Endothelial cell of umbilical vein (primary cell): ENCODE results near the gene BHLHA15. TPM values are rescaled to one million over a fixed set of nuclear protein-coding genes. Genes with fewer than 3 reads are reported as not detected.

Source experiments
- BruUV-seq: library from RNA; stranded (reverse); fragments of 400-500 nt; replicated peaks from 2 replicates; lab custom pipeline; 2021; lab: Mats Ljungman, UMichigan
- CTCF ChIA-PET: fragments of 300-600, 350-600 bp; sonication (Branson Sonifier 250); formaldehyde crosslinking; loops from one replicate; lab custom pipeline; 2021; ENCODE audit warnings: antibody characterized with exemption, inconsistent platforms; lab: Charles Lee
- POLR2A ChIA-PET: fragments of 300-600, 350-600 bp; sonication (Branson Sonifier 250); formaldehyde crosslinking; loops from one replicate; lab custom pipeline; 2021; ENCODE audit warnings: antibody characterized with exemption, inconsistent platforms; lab: Charles Lee
- DNase-seq: peaks from one replicate; pipeline ENCODE4 v3.0.0-alpha.2; 2011; ENCODE audit warnings: low read depth, low spot score
- FAIRE-seq: peaks from 2 replicates; lab custom pipeline; 2011; peaks lifted over from hg19 to GRCh38; lab: Jason Lieb, UNC
- H2AFZ ChIP-seq: 2 replicates; pipeline ENCODE4 v1.6.0; 2012; ENCODE audit warnings: low read depth, low read length, control low read depth, inconsistent platforms
- H3K27ac ChIP-seq: 2 replicates; pipeline ENCODE4 v1.5.1; 2011; ENCODE audit warnings: low read depth, mild to moderate bottlenecking, control low read depth, low read length, moderate library complexity; ENCODE audit not compliant: insufficient read depth
- H3K27me3 ChIP-seq, 2 experiments: 2 replicates each; pipeline versions ENCODE4 v1.6.0 to v1.6.1; 2011; ENCODE audit warnings: low read length in 2 of 2, mixed read lengths in 1 of 2; ENCODE audit not compliant: control insufficient read depth in 2 of 2, insufficient read depth in 2 of 2
- H3K36me3 ChIP-seq, 2 experiments: 2 replicates in 1 of 2; 3 replicates in 1 of 2; pipeline ENCODE4 v1.5.1; 2011; ENCODE audit warnings: low read length in 2 of 2, mild to moderate bottlenecking in 1 of 2, moderate library complexity in 1 of 2; ENCODE audit not compliant: control insufficient read depth in 2 of 2, insufficient read depth in 2 of 2; ENCODE audit errors: extremely low read depth in 1 of 2
- H3K4me1 ChIP-seq: 3 replicates; pipeline ENCODE4 v1.5.1; 2011; ENCODE audit warnings: mild to moderate bottlenecking, low read length; ENCODE audit not compliant: control insufficient read depth, insufficient read depth; ENCODE audit errors: extremely low read depth
- H3K4me2 ChIP-seq: 2 replicates; pipeline ENCODE4 v1.6.1; 2011; ENCODE audit warnings: low read length, control low read depth, mixed read lengths; ENCODE audit not compliant: insufficient read depth
- H3K4me3 ChIP-seq, 3 experiments: fragments of 200-600 bp in 1 of 3; sonication (generic), shearing (Covaris generic) in 1 of 3; replicated peaks in 1 of 3; 2 replicates each; pipeline ENCODE4 v1.5.1; 2011 to 2016; ENCODE audit warnings: control low read depth in 3 of 3, low read length in 3 of 3, mild to moderate bottlenecking in 2 of 3, inconsistent platforms in 1 of 3, low read depth in 1 of 3, moderate library complexity in 1 of 3; ENCODE audit not compliant: insufficient read depth in 1 of 3
- H3K79me2 ChIP-seq: 2 replicates; pipeline ENCODE4 v1.6.0; 2012; ENCODE audit warnings: low read length, inconsistent platforms; ENCODE audit not compliant: control insufficient read depth, insufficient read depth
- H3K9ac ChIP-seq: replicated peaks from 2 replicates; pipeline ENCODE3; 2011; ENCODE audit warnings: low read length, control low read depth; ENCODE audit not compliant: insufficient read depth; ENCODE audit errors: extremely low read depth
- H3K9me1 ChIP-seq: replicated peaks from 3 replicates; pipeline ENCODE4 v1.6.0; 2011; ENCODE audit warnings: mild to moderate bottlenecking, low read length; ENCODE audit not compliant: control insufficient read depth, insufficient read depth; ENCODE audit errors: extremely low read depth
- H3K9me3 ChIP-seq: replicated peaks from 2 replicates; pipeline ENCODE4 v1.5.1; 2012; ENCODE audit warnings: low read length, inconsistent platforms; ENCODE audit not compliant: control insufficient read depth, insufficient read depth
- H4K20me1 ChIP-seq: replicated peaks from 2 replicates; pipeline ENCODE3; 2011; ENCODE audit warnings: mild to moderate bottlenecking, low read length; ENCODE audit not compliant: control insufficient read depth, insufficient read depth; ENCODE audit errors: extremely low read depth
- CTCF ChIP-seq, 2 donors: IDR thresholded peaks; 1 replicate in 1 of 2; 2 replicates in 1 of 2; pipeline ENCODE4 v1.5.1; 2011; ENCODE audit warnings: low read length in 2 of 2, mild to moderate bottlenecking in 2 of 2, moderate library complexity in 2 of 2, control low read depth in 1 of 2, inconsistent platforms in 1 of 2, low read depth in 1 of 2; ENCODE audit not compliant: insufficient read depth in 1 of 2; ENCODE audit errors: extremely low read depth in 1 of 2
- EZH2 ChIP-seq: IDR thresholded peaks from 2 replicates; pipeline ENCODE4 v1.6.1; 2012; ENCODE audit warnings: borderline replicate concordance, low read depth, mild to moderate bottlenecking, moderate library complexity, low read length, inconsistent platforms; ENCODE audit not compliant: severe bottlenecking
- FOS ChIP-seq: IDR thresholded peaks from 2 replicates; pipeline ENCODE4 v1.6.1; 2011; ENCODE audit warnings: mild to moderate bottlenecking, low read length, moderate library complexity, borderline replicate concordance; ENCODE audit not compliant: insufficient read depth
- GATA2 ChIP-seq: IDR thresholded peaks from 2 replicates; pipeline ENCODE4 v1.7.0; 2011; ENCODE audit warnings: low read depth, mild to moderate bottlenecking, moderate library complexity, mixed read lengths, low read length; ENCODE audit not compliant: insufficient read length, insufficient read depth
- JUN ChIP-seq: IDR thresholded peaks from 2 replicates; pipeline ENCODE4 v1.6.1; 2011; ENCODE audit warnings: borderline replicate concordance, low read depth; ENCODE audit not compliant: insufficient read length, insufficient read depth
- MYC ChIP-seq: IDR thresholded peaks from one replicate; pipeline ENCODE4 v1.6.1; 2011; ENCODE audit warnings: mild to moderate bottlenecking, low read depth, low read length
- POLR2A ChIP-seq: IDR thresholded peaks from 2 replicates; pipeline ENCODE4 v1.6.1; 2012; ENCODE audit warnings: low read depth, mild to moderate bottlenecking, control low read depth, low read length
- POLR2AphosphoS5 ChIP-seq: IDR thresholded peaks from 2 replicates; pipeline ENCODE4 v1.6.1; 2012; ENCODE audit warnings: low read depth, mild to moderate bottlenecking, control low read depth, low read length, moderate library complexity; ENCODE audit not compliant: insufficient read depth
- dilution Hi-C: fragments of 300-500 bp; cut with MboI; formaldehyde crosslinking; loops from one replicate; pipeline ENCODE4 v1.15.0; 2019; ENCODE audit warnings: low sequenced_read_pairs; ENCODE audit not compliant: extremely low pct_ligation_motif_present
- intact Hi-C: fragments of 100-400 bp; cut with micrococcal nuclease; formaldehyde crosslinking; loops from one replicate; pipeline ENCODE4 v1.10.0; 2022
- polyA plus RNA-seq, 4 experiments: library from polyadenylated mRNA; depleted of rRNA in 3 of 4; stranded (reverse) in 3 of 4; unstranded in 1 of 4; fragments of >200 nt; gene quantifications; 2 replicates each; pipeline versions ENCODE4 v1.2.1 to v1.2.3, GENCODE V29; 2011 to 2012; ENCODE audit warnings: missing spikeins in 1 of 4
- total RNA-seq: library from RNA; stranded (reverse); gene quantifications from 2 replicates; pipeline ENCODE4 v1.2.3, GENCODE V29; 2021
- TF ChIP-seq, protein P1 (sequence below): IDR thresholded peaks from 2 replicates; pipeline ENCODE4 v1.6.1; 2011; ENCODE audit not compliant: insufficient read depth, insufficient read length

BHLHA15 gene
- total and polyA plus RNA-seq, 2 donors (not counting 3 experiments of a cell fraction or from before 2014, with no cell fraction given): 0.81 to 1.2 TPM

- Histone ChIP-seq H3K4me3 (no peak overlapping the region), H2AFZ (no peak overlapping the region), H3K79me2 (no peaks in the 10 kb centered on the region), H4K20me1 (no peaks in the 10 kb centered on the region), H3K27ac (no peak overlapping the region), H3K9me3 (no peaks in the 10 kb centered on the region), H3K27me3 (no peaks in the 10 kb centered on the region), H3K36me3 (peaks cover 0 to 12% of the 10 kb centered on the region in 2 experiments), H3K4me2 (no peak overlapping the region), H3K9ac (no peak overlapping the region), H3K4me1 (no peaks in the 10 kb centered on the region), H3K9me1 (no peaks in the 10 kb centered on the region)
- dilution Hi-C loops (no loop called here), intact Hi-C loops (no loop called here)
- TF ChIP-seq POLR2A (no peak), GATA2 (no peak), MYC (no peak), POLR2AphosphoS5 (no peak), FOS (no peak), EZH2 (no peak), JUN (no peak), CTCF (IDR thresholded peaks at IDR 0.05; ENCODE audit: extremely low read depth in 1 of 2, insufficient read depth in 1 of 2, low read depth in 1 of 2, low read length in 2 of 2) (no peak)
- TF ChIP-seq, protein P1, sequence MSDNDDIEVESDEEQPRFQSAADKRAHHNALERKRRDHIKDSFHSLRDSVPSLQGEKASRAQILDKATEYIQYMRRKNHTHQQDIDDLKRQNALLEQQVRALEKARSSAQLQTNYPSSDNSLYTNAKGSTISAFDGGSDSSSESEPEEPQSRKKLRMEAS: no peak
- no peak for DNase-seq
- BruUV-seq: no TSS peak
- ChIA-PET POLR2A (no interaction called here), CTCF (no interaction called here)
- FAIRE-seq: no peak
These were observed 6.6 kb upstream of the BHLHA15 start for GRCh38 chr7:98204670-98205069.
